Measurements from ENCODE around the gene LYPD1. TPM values are rescaled to one million over a fixed set of nuclear protein-coding genes. Genes with fewer than 3 reads are reported as not detected.

The LYPD1 gene
- total RNA-seq, 1 donor from 2014 or later = 18.8 TPM

DNA sequence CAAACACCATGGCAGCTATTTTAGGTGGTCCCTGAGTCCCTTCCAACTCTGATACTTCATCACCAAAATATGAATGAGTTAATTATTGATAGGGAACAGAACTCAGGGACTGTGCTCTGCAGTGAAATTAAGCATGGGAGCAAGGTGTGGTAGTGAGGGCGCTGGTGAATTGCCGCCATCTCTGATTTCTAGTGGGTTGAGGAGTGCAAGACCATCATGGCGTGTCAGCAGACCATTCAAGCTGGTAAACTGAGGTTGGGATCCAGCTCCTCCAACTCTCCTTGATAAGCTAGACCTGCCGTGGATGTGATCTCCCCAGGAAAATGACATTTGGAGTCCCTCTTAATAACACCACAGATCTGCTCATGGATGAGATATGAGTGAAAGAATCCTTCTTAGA lies 70.4 kb downstream of the LYPD1 start:
- no peak for DNase-seq (ENCODE audit: extremely low read depth, low read depth, low spot score)

DNA sequence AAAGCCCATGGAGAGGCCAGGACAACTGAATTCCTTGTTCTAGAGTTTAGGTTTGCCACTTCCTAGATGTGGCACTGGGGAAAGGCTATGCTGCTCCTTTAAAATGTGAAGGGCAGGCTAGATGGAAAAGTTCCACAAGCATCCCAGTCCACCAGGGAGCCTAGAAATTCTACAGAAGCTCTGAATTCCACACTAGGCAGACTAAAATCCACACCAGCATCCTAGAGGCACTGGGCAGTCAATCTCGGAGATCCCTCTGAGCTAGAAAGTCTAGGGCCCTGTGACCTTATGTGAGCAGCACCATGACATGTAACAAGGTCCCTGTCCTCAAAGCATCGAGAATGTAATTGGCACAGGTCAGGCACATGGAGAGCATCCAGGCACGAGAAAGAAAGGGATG lies 71.5 kb downstream of the LYPD1 start:
- DNase-seq (ENCODE audit: extremely low read depth, low read depth, low spot score) = no peak

DNA sequence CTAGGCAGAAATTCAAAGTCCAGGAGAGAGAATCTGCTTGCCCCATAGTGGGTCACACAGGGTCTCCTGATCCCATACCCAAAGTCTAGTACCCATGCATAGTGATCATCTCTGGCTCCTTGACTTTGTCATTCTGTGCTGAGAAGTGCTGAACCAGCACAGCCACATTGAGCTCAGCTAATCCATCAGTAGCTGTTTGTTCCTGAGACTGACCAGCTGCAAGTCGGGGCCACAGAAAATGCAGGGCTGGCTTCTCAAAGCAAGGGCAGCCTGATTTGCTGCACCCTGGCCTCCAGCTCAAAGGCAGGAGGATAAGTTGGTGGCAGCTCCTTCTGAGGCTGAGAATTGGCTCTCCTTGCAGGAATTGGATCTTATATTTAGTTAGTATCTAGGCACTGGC lies 72.2 kb downstream of the LYPD1 start:
- DNase-seq (ENCODE audit: extremely low read depth, low read depth, low spot score) = no peak

DNA sequence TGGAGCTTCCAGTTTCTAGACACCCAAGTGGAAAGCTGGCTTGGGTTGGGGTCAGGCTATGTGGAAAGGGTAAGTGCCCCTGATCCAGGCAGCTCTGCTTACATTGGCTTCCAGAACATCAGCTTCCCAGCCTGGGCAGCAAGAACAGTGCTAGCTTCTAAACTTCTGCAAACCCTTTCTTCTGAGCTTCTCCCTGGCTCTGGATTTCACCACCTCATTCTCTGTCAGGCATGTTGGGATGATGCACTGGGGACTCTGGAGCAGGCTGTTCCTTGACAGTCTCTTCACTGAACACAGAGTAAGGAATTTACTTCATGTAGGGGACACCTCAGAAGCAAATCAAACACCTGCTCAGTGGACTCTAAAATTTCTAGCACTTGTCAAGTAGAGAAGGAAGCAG lies 72.8 kb downstream of the LYPD1 start:
- no peak for DNase-seq (ENCODE audit: extremely low read depth, low read depth, low spot score)

DNA sequence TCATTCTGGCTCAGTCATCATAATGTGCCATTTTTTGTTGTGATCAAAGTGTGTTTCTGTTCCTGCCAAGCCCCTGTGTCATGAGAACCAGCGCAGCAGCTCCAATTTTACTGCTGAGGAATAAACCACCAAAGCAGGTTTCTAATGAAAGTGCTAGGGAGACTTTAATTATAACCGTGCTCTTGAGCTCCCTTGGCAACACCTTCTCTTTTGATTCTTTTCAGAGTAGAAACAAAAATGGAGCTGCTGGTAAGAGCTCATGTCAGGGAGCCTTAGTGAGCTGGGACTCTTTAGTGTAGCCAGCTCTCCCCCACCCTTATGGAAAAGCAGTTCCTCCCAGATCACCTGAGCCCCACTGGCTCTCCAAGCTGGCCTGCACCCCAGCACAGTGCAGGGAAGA lies 74.3 kb downstream of the LYPD1 start:
- DNase-seq (ENCODE audit: extremely low read depth, low read depth, low spot score) = no peak

DNA sequence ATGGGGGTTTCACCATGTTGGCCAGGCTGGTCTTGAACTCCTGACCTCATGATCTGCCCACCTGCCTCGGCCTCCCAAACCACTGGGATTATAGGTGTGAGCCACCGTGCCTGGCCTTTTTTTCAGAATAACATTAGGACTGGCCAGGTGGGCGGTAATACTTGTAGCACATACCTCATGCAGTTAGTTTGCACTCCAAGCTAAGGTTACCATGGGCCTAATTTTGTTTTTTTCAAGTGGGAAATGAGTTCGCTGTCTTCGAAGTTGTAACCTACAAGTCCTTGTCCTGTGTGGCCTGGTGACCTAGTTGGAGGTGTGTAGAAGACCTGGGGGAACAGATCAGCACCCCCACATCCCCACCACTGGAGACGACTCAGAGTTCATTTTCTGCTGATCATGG lies 74.8 kb downstream of the LYPD1 start:
- no peak for DNase-seq (ENCODE audit: extremely low read depth, low read depth, low spot score)
